Psoas muscle (tissue), 8 donors: ENCODE measurements around the gene IFT122. TPM values are rescaled to one million over a fixed set of nuclear protein-coding genes. Genes with fewer than 3 reads are reported as not detected.
A peak's percentile ranks its signal among the peaks of the same experiment; 100 is the strongest.

Experiments
- ATAC-seq, 4 donors: fragments of 200-7000 bp; cut with Tn5 transposase; one replicate each; pipeline ENCODE4 v1.9.1; 2020; ENCODE audit warnings: moderate library complexity in 3 of 4, mild to moderate bottlenecking in 2 of 4
- DNase-seq, 2 donors: peaks; one replicate each; pipeline ENCODE4 v3.0.0-alpha.2; 2020
- H3K27ac ChIP-seq: fragments of 200-600 bp; one replicate; pipeline ENCODE4 v1.8.0; 2022
- H3K27me3 ChIP-seq, 3 donors: fragments of 200-600 bp in 1 of 3; one replicate each; pipeline versions ENCODE4 v1.6.1 to v1.8.0; 2013 to 2022; ENCODE audit warnings: low read length in 2 of 3, mild to moderate bottlenecking in 2 of 3, moderate library complexity in 1 of 3; ENCODE audit not compliant: insufficient read depth in 3 of 3
- H3K36me3 ChIP-seq, 2 donors: fragments of 200-600 bp in 1 of 2; one replicate each; pipeline versions ENCODE4 v1.6.1 to v1.8.0; 2013 to 2022; ENCODE audit warnings: low read depth in 1 of 2, mild to moderate bottlenecking in 1 of 2, moderate library complexity in 1 of 2; ENCODE audit not compliant: insufficient read depth in 1 of 2
- H3K4me1 ChIP-seq: fragments of 200-600 bp; one replicate; pipeline ENCODE4 v1.8.0; 2022
- H3K4me3 ChIP-seq: fragments of 200-600 bp; one replicate; pipeline ENCODE4 v1.8.0; 2022; ENCODE audit warnings: mild to moderate bottlenecking
- H3K9me3 ChIP-seq: fragments of 200-600 bp; one replicate; pipeline ENCODE4 v1.8.0; 2022
- WGBS, 3 donors: extraction: QIAGEN DNeasy Blood & Tissue Kit; methylation state at CpG; one replicate each; pipeline versions ENCODE4 v1.1.6 to v1.1.7; 2013; 5-methylcytosine and 5-hydroxymethylcytosine counted together
- intact Hi-C, 2 donors: fragments of 100-400 bp; cut with DNase I; formaldehyde crosslinking; loops; one replicate each; pipeline versions ENCODE4 v1.11.0 to v1.14.2; 2022
- polyA plus RNA-seq, 3 donors: library from polyadenylated mRNA; stranded (reverse); fragments of 200-250 nt; gene quantifications; one replicate each; pipeline ENCODE4 v1.2.3, GENCODE V29; 2013
- total RNA-seq, 4 donors: library from RNA; stranded (reverse); fragmentation: NEBNext Ultra II Directional in 2 of 4; extraction: Animal tissue kit (Norgen Biotek cat#: 25700) in 2 of 4; gene quantifications; one replicate each; pipeline versions ENCODE4 v1.2.1 to v1.2.4, GENCODE V29; 2021 to 2023
- TF ChIP-seq, protein P1 (sequence below): fragments of 200-600 bp; IDR thresholded peaks from one replicate; pipeline ENCODE4 v1.8.0; 2022; ENCODE audit warnings: antibody characterized with exemption
- donor health status: healthy with polysubstance abuse.
- donor health status: DM: no; HTN: no; CAD: no; lungs with moderate emphysema.
- donor health status: Bipolar disorder and iron deficiency.
- donor health status: healthy.
- donor health status: DM: yes; HTN: yes; CAD: no.
- donor health status: DM: no; HTN: no; CAD: no.
- donor health status: DM: no; HTN: no; CAD: no.
- donor health status: DM: yes; HTN: yes; CAD: no.

Gene IFT122
- total and polyA plus RNA-seq, 7 donors: 2.3 to 7.3 (median 4.5) TPM

- intact Hi-C loops: no loop called here
- no peak overlapping the region for H3K4me3 ChIP-seq
- no peaks in the 10 kb centered on the region for H3K9me3 ChIP-seq
- H3K36me3 ChIP-seq: no peaks in the 10 kb centered on the region
- DNase-seq: no peak
- H3K4me1 ChIP-seq: peaks cover 3% of the 10 kb centered on the region
- no peaks in the 10 kb centered on the region for H3K27me3 ChIP-seq
- no peak for ATAC-seq
- H3K27ac ChIP-seq: no peak overlapping the region
- TF ChIP-seq, protein P1, sequence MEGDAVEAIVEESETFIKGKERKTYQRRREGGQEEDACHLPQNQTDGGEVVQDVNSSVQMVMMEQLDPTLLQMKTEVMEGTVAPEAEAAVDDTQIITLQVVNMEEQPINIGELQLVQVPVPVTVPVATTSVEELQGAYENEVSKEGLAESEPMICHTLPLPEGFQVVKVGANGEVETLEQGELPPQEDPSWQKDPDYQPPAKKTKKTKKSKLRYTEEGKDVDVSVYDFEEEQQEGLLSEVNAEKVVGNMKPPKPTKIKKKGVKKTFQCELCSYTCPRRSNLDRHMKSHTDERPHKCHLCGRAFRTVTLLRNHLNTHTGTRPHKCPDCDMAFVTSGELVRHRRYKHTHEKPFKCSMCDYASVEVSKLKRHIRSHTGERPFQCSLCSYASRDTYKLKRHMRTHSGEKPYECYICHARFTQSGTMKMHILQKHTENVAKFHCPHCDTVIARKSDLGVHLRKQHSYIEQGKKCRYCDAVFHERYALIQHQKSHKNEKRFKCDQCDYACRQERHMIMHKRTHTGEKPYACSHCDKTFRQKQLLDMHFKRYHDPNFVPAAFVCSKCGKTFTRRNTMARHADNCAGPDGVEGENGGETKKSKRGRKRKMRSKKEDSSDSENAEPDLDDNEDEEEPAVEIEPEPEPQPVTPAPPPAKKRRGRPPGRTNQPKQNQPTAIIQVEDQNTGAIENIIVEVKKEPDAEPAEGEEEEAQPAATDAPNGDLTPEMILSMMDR: no peak
- 67 to 68% (median 67%) methylated on average over 12 of the region's 12 CpGs for WGBS, 3 donors
Observed at GRCh38 chr3:129529436-129530210, 89.6 kb downstream of the IFT122 start.

- 40 to 48% (median 44%) methylated on average over 6 of the region's 6 CpGs for WGBS, 3 donors
- DNase-seq (no peak), ATAC-seq (no peak)
- no peaks in the 10 kb centered on the region for H3K9me3 ChIP-seq
- intact Hi-C loops: no loop called here
- H3K27ac ChIP-seq: no peak overlapping the region
- no peak overlapping the region for H3K4me3 ChIP-seq
- TF ChIP-seq, protein P1: no peak
- no peaks in the 10 kb centered on the region for H3K36me3 ChIP-seq
- peaks cover 3% of the 10 kb centered on the region for H3K4me1 ChIP-seq
- H3K27me3 ChIP-seq: no peaks in the 10 kb centered on the region
Observed at GRCh38 chr3:129530251-129530791, 90.3 kb downstream of the IFT122 start.

DNA sequence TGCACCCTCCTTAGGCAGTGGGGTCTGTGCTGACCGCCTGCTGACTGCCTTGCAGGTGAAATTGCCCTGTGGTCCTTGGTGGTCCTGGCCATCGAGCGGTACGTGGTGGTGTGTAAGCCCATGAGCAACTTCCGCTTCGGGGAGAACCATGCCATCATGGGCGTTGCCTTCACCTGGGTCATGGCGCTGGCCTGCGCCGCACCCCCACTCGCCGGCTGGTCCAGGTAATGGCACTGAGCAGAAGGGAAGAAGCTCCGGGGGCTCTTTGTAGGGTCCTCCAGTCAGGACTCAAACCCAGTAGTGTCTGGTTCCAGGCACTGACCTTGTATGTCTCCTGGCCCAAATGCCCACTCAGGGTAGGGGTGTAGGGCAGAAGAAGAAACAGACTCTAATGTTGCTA, 90.8 kb downstream of the IFT122 start:
- Histone ChIP-seq H3K9me3 (no peaks in the 10 kb centered on the region), H3K27me3 (no peaks in the 10 kb centered on the region), H3K4me1 (peaks cover 3% of the 10 kb centered on the region), H3K27ac (no peak overlapping the region), H3K36me3 (no peaks in the 10 kb centered on the region), H3K4me3 (no peak overlapping the region)
- intact Hi-C loops: no loop called here
- no peak for DNase-seq
- WGBS, 3 donors: 96 to 98% (median 97%) methylated on average over 13 of the region's 13 CpGs
- TF ChIP-seq, protein P1: no peak
- no peak for ATAC-seq

DNA sequence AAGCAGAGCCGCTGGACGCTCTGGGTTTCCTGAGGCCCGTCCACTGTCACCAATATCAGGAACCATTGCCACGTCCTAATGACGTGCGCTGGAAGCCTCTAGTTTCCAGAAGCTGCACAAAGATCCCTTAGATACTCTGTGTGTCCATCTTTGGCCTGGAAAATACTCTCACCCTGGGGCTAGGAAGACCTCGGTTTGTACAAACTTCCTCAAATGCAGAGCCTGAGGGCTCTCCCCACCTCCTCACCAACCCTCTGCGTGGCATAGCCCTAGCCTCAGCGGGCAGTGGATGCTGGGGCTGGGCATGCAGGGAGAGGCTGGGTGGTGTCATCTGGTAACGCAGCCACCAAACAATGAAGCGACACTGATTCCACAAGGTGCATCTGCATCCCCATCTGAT, 91.7 kb downstream of the IFT122 start:
- DNase-seq (peak in 1 of 2 donors; percentile 2), ATAC-seq (no peak)
- no peak overlapping the region for H3K27ac ChIP-seq

More for the DNA sequence above, 91.7 kb downstream of the IFT122 start:
- 92 to 95% (median 94%) methylated on average over 11 of the region's 11 CpGs for WGBS, 3 donors
- peaks cover 3% of the 10 kb centered on the region for H3K4me1 ChIP-seq
- no peak overlapping the region for H3K4me3 ChIP-seq
- TF ChIP-seq, protein P1: no peak
- H3K27me3 ChIP-seq: no peaks in the 10 kb centered on the region
- intact Hi-C loops: no loop called here
- no peaks in the 10 kb centered on the region for H3K36me3 ChIP-seq
- no peaks in the 10 kb centered on the region for H3K9me3 ChIP-seq
